GM23248 (cell line): ENCODE data around the gene ZNF219. TPM values are rescaled to one million over a fixed set of nuclear protein-coding genes. Genes with fewer than 3 reads are reported as not detected.

Experiments used
- DNase-seq: peaks from one replicate; pipeline ENCODE4 v3.0.0-alpha.2; 2015
- H2AFZ ChIP-seq: fragments of 200-600 bp; sonication (generic); 2 replicates; pipeline ENCODE4 v1.6.1; 2016; ENCODE audit warnings: antibody characterized with exemption
- H3F3A ChIP-seq: fragments of 200-600 bp; sonication (generic); 2 replicates; pipeline ENCODE4 v1.6.1; 2016; ENCODE audit warnings: mild to moderate bottlenecking, antibody characterized with exemption, mixed run types; ENCODE audit not compliant: insufficient read depth
- H3K27ac ChIP-seq: fragments of 200-600 bp; sonication (generic); 2 replicates; pipeline ENCODE4 v1.5.1; 2016; ENCODE audit warnings: mild to moderate bottlenecking
- H3K27me3 ChIP-seq: fragments of 200-600 bp; sonication (generic); replicated peaks from 2 replicates; pipeline ENCODE4 v1.6.1; 2016; ENCODE audit warnings: mild to moderate bottlenecking; ENCODE audit not compliant: insufficient read depth
- H3K36me3 ChIP-seq: fragments of 200-600 bp; sonication (generic); 2 replicates; pipeline ENCODE4 v1.6.1; 2016; ENCODE audit warnings: low read depth, mild to moderate bottlenecking
- H3K4me1 ChIP-seq: fragments of 200-600 bp; sonication (generic); 2 replicates; pipeline ENCODE4 v1.6.1; 2016; ENCODE audit warnings: mild to moderate bottlenecking; ENCODE audit not compliant: insufficient read depth
- H3K4me2 ChIP-seq: fragments of 200-600 bp; sonication (generic); one replicate; pipeline ENCODE4 v1.6.1; 2016; ENCODE audit warnings: mild to moderate bottlenecking; ENCODE audit not compliant: unreplicated experiment
- H3K4me3 ChIP-seq: fragments of 200-600 bp; sonication (generic); 2 replicates; pipeline ENCODE4 v1.5.1; 2016; ENCODE audit warnings: mild to moderate bottlenecking
- H3K79me2 ChIP-seq: fragments of 200-600 bp; sonication (generic); 2 replicates; pipeline ENCODE4 v1.6.1; 2016; ENCODE audit warnings: mild to moderate bottlenecking; ENCODE audit not compliant: insufficient read depth
- H3K9ac ChIP-seq: fragments of 200-600 bp; sonication (generic); 2 replicates; pipeline ENCODE4 v1.6.1; 2016; ENCODE audit warnings: mild to moderate bottlenecking
- H3K9me2 ChIP-seq: fragments of 200-600 bp; sonication (generic); 2 replicates; pipeline ENCODE4 v1.6.1; 2016; ENCODE audit warnings: mixed run types, mild to moderate bottlenecking, moderate library complexity; ENCODE audit not compliant: insufficient read depth
- H3K9me3 ChIP-seq: fragments of 200-600 bp; sonication (generic); one replicate; pipeline ENCODE4 v1.6.1; 2017; ENCODE audit warnings: low read depth
- H4K20me1 ChIP-seq: fragments of 200-600 bp; sonication (generic); 2 replicates; pipeline ENCODE4 v1.6.0; 2016; ENCODE audit not compliant: insufficient read depth
- EZH2 ChIP-seq: fragments of 200-600 bp; sonication (generic); IDR thresholded peaks from 2 replicates; pipeline ENCODE4 v1.6.1; 2018; ENCODE audit warnings: antibody characterized with exemption, mild to moderate bottlenecking; ENCODE audit not compliant: insufficient read depth, poor library complexity, severe bottlenecking
- EZH2phosphoT487 ChIP-seq: fragments of 200-600 bp; sonication (generic); IDR thresholded peaks from 2 replicates; pipeline ENCODE4 v1.6.1; 2018; ENCODE audit warnings: antibody characterized with exemption, moderate library complexity, mild to moderate bottlenecking, low read depth; ENCODE audit not compliant: insufficient read depth
- WGBS, 2 experiments: methylation state at CpG; one replicate each; pipeline ENCODE4 v1.1.6; 2015 to 2017; ENCODE audit warnings: low lambda C conversion rate in 2 of 2, low coverage in 1 of 2; ENCODE audit errors: missing lambda C conversion rate in 2 of 2; 5-methylcytosine and 5-hydroxymethylcytosine counted together
- in situ Hi-C: fragments of 300-500 bp; cut with MboI; formaldehyde crosslinking; loops from 2 replicates; pipeline ENCODE4 v1.15.0; 2020
- polyA plus RNA-seq: library from polyadenylated mRNA; unstranded; fragments of >200 nt; fragmentation: Nextera tagmentation; extraction: Ambion mirVana; gene quantifications from 2 replicates; pipeline ENCODE4 v1.2.1, GENCODE V29; 2016
- total RNA-seq: library from RNA; depleted of rRNA; stranded (reverse); fragments of >200 nt; shearing (Covaris generic); gene quantifications from 2 replicates; pipeline ENCODE4 v1.2.3, GENCODE V29; 2014

The ZNF219 gene
- total and polyA plus RNA-seq, 2 experiments from 2014 or later: 1.6 to 15.9 TPM

- 7 to 8% methylated on average over 8 to 17 of the region's 19 CpGs for WGBS, 2 experiments
- Histone ChIP-seq H3F3A (peaks cover 35% of the 10 kb centered on the region), H3K4me3 (no peak overlapping the region; the same call in none of the 2 replicates), H3K36me3 (no peaks in the 10 kb centered on the region), H3K4me1 (peaks cover 16% of the 10 kb centered on the region), H3K27me3 (no peaks in the 10 kb centered on the region), H3K9me3 (no peaks in the 10 kb centered on the region), H3K9me2 (no peaks in the 10 kb centered on the region), H2AFZ (no peak overlapping the region), H3K79me2 (no peaks in the 10 kb centered on the region), H3K27ac (peak overlapping the region; percentile 27; the same call in 1 of the 2 replicates), H3K9ac (no peak overlapping the region), H3K4me2 (no peak overlapping the region), H4K20me1 (no peaks in the 10 kb centered on the region)
- DNase-seq: no peak
- no peak for TF ChIP-seq EZH2phosphoT487
- TF ChIP-seq EZH2: no peak
- in situ Hi-C loops: loop anchor here (10.0 kb wide), 1 partner anchor 83 kb away; no protein-coding TSS in a partner anchor
Observed at GRCh38 chr14:21097636-21098075, 799 bp downstream of the ZNF219 start.

DNA sequence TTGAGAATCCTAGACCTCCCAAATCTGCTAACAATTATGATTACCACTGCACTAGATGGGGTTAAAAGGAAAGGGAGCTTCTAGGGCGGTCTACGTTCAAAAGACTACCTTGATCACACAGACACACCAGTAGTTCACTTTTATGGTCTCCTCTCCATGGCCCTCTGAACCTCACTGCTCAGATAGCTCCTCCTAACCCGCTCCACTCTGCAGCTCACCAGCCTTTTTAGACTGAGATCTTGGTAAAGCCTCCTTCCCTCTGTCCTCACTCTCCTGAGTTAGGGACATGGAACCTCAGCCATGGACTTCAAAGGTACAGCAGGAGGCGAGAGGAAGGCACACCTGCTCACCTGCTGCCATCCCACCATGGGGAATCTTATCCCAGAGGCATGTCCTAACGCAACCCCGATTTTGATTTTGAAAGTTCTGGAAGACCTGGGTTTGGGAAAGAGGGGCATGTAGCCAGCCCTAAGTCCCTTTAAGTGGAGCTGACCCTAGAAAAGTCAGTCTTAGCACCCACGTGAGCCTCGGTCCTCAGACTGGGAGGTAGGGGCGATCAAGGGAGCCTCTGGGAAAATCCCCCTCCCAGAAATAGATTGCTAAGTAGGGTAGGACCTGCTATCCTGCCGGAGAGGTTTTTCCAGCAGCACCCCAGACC, 1.3 kb downstream of the ZNF219 start:
- no peak for DNase-seq
- in situ Hi-C loops: loop anchor here (10.0 kb wide), 1 partner anchor 82 kb away; no protein-coding TSS in a partner anchor
- no peaks in the 10 kb centered on the region for H3K27me3 ChIP-seq
- H3K4me3 ChIP-seq: no peak overlapping the region; the same call in none of the 2 replicates
- no peaks in the 10 kb centered on the region for H3K79me2 ChIP-seq
- H4K20me1 ChIP-seq: no peaks in the 10 kb centered on the region
- peaks cover 16% of the 10 kb centered on the region for H3K4me1 ChIP-seq
- no peak overlapping the region for H3K9ac ChIP-seq
- H3F3A ChIP-seq: peaks cover 35% of the 10 kb centered on the region
- no peaks in the 10 kb centered on the region for H3K36me3 ChIP-seq
- WGBS, 2 experiments: 50 to 54% methylated on average over 10 of the region's 10 CpGs
- H3K9me3 ChIP-seq: no peaks in the 10 kb centered on the region
- H3K27ac ChIP-seq: peak overlapping the region; percentile 27; the same call in 1 of the 2 replicates
- no peaks in the 10 kb centered on the region for H3K9me2 ChIP-seq
- no peak overlapping the region for H3K4me2 ChIP-seq
- no peak for TF ChIP-seq EZH2
- no peak for TF ChIP-seq EZH2phosphoT487
- H2AFZ ChIP-seq: no peak overlapping the region

GRCh38 chr14:21096438-21096837, 2.0 kb downstream of the ZNF219 start:
- H3K4me3 ChIP-seq: no peak overlapping the region
- no peak overlapping the region for H2AFZ ChIP-seq
- 70 to 77% methylated on average over 3 of the region's 3 CpGs for WGBS, 2 experiments
- in situ Hi-C loops: loop anchor here (10.0 kb wide), 1 partner anchor 82 kb away; no protein-coding TSS in a partner anchor
- H3K9ac ChIP-seq: 0 out of 2 replicates have a peak overlapping the region, but pooled peaks have one; percentile 2
- H3K27me3 ChIP-seq: no peaks in the 10 kb centered on the region
- no peaks in the 10 kb centered on the region for H4K20me1 ChIP-seq
- peak overlapping the region; percentile 59 for H3K27ac ChIP-seq
- H3K4me1 ChIP-seq: peaks cover 16% of the 10 kb centered on the region
- H3K79me2 ChIP-seq: no peaks in the 10 kb centered on the region
- TF ChIP-seq EZH2phosphoT487 (no peak), EZH2 (no peak)
- H3K4me2 ChIP-seq: no peak overlapping the region
- H3F3A ChIP-seq: peaks cover 37% of the 10 kb centered on the region
- no peak for DNase-seq
- no peaks in the 10 kb centered on the region for H3K9me3 ChIP-seq
- H3K36me3 ChIP-seq: no peaks in the 10 kb centered on the region
- no peaks in the 10 kb centered on the region for H3K9me2 ChIP-seq

DNA sequence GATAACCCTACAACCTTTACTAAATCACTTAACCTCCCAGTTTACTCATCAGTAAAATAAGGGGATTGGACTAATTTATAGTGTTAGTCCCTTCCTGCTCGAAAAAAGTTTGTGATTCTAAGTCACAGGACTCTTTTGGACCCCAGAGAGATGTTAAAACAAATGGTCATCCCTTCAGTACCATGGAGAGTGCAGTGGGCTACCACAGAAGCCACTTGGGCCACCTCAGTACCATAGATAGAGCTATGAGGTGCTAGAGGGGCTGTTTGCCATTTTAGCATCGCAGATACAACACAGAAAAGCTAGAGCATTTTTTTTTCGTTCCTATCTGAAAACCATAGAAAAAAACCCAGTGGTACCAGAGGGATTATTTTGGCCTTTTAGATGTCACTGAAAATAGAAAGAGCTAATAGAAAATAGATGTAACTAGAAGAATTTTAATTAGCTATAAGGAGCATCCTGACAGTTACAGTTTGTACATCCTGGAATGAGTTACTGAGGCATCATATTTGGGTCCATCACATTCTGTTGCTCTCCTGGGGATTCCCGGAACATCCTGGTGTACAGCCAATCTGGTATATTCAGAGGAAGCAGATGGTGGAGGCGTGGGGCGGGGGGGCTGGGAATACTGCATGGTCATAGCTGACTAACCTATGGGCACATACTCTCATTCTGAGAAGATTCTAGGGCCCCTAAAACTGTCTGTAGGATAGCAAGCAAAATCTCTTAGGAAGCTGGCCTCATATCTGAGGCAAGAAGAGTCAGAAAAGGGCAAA, 2.8 kb downstream of the ZNF219 start:
- peak overlapping the region; percentile 59 for H3K27ac ChIP-seq
- WGBS, 2 experiments: 52 to 55% methylated on average over 5 to 6 of the region's 6 CpGs
- H3K9me2 ChIP-seq: no peaks in the 10 kb centered on the region
- in situ Hi-C loops: loop anchor here (10.0 kb wide), 1 partner anchor 81 kb away; no protein-coding TSS in a partner anchor
- no peak overlapping the region for H3K4me2 ChIP-seq
- H3K4me3 ChIP-seq: no peak overlapping the region
- no peak for TF ChIP-seq EZH2phosphoT487
- no peak for TF ChIP-seq EZH2
- H3K9ac ChIP-seq: 0 out of 2 replicates have a peak overlapping the region, but pooled peaks have one; percentile 2
- peaks cover 16% of the 10 kb centered on the region for H3K4me1 ChIP-seq
- peaks cover 41% of the 10 kb centered on the region for H3F3A ChIP-seq
- DNase-seq: peak; percentile 67
- H4K20me1 ChIP-seq: no peaks in the 10 kb centered on the region
- H3K27me3 ChIP-seq: no peaks in the 10 kb centered on the region
- H3K79me2 ChIP-seq: no peaks in the 10 kb centered on the region
- no peak overlapping the region for H2AFZ ChIP-seq
- no peaks in the 10 kb centered on the region for H3K36me3 ChIP-seq
- H3K9me3 ChIP-seq: no peaks in the 10 kb centered on the region
